Kidney (tissue), 14 donors: ENCODE measurements around the gene CNTN1. TPM values are rescaled to one million over a fixed set of nuclear protein-coding genes. Genes with fewer than 3 reads are reported as not detected.

ENCODE experiments used
- DNase-seq, 5 donors: peaks; one replicate each; pipeline ENCODE4 v3.0.0-alpha.2; 2013 to 2020
- FAIRE-seq: peaks from 2 replicates; lab custom pipeline; 2012; peaks lifted over from hg19 to GRCh38; lab: Jason Lieb, UNC
- H3K27ac ChIP-seq, 2 donors: one replicate each; pipeline ENCODE4 v1.7.0; 2013; ENCODE audit warnings: low read depth in 2 of 2, low read length in 2 of 2, inconsistent platforms in 1 of 2
- H3K27me3 ChIP-seq: one replicate; pipeline ENCODE4 v1.7.1; 2013; ENCODE audit warnings: low read length, inconsistent platforms; ENCODE audit not compliant: control insufficient read depth, insufficient read depth
- H3K36me3 ChIP-seq, 3 donors: one replicate each; pipeline versions ENCODE4 v1.7.0 to v1.7.1; 2013; ENCODE audit warnings: low read length in 3 of 3, control low read depth in 1 of 3, inconsistent platforms in 1 of 3; ENCODE audit not compliant: insufficient read depth in 3 of 3, control insufficient read depth in 2 of 3
- H3K4me1 ChIP-seq, 3 donors: one replicate each; pipeline versions ENCODE4 v1.7.0 to v1.7.1; 2013; ENCODE audit warnings: low read length in 3 of 3, inconsistent platforms in 1 of 3, low read depth in 1 of 3; ENCODE audit not compliant: control insufficient read depth in 2 of 3, insufficient read depth in 2 of 3
- H3K4me3 ChIP-seq, 3 donors: one replicate each; pipeline versions ENCODE4 v1.7.0 to v1.8.1; 2013; ENCODE audit warnings: low read length in 3 of 3, control low read depth in 1 of 3, inconsistent platforms in 1 of 3
- H3K9ac ChIP-seq, 3 donors: one replicate each; pipeline versions ENCODE4 v1.7.0 to v1.7.1; 2013; ENCODE audit warnings: low read length in 3 of 3, control low read depth in 1 of 3, inconsistent platforms in 1 of 3
- H3K9me3 ChIP-seq, 3 donors: one replicate each; pipeline versions ENCODE4 v1.7.0 to v1.7.1; 2013; ENCODE audit warnings: low read length in 3 of 3, control low read depth in 1 of 3, inconsistent platforms in 1 of 3; ENCODE audit not compliant: control insufficient read depth in 2 of 3, insufficient read depth in 1 of 3
- CTCF ChIP-seq: IDR thresholded peaks from 3 replicates; pipeline ENCODE4 v1.5.1; 2012; ENCODE audit warnings: mild to moderate bottlenecking, moderate library complexity, borderline replicate concordance; ENCODE audit not compliant: insufficient read depth; ENCODE audit errors: extremely low read depth
- intact Hi-C: fragments of 100-400 bp; cut with DNase I; formaldehyde crosslinking; loops from one replicate; pipeline ENCODE4 v1.11.1; 2022
- polyA plus RNA-seq: library from polyadenylated mRNA; stranded (reverse); fragments of 350-450 nt; fragmentation: Illumina TruSeq; extraction: RNeasy Lipid Tissue Mini Kit (QIAGEN cat#74804); gene quantifications from one replicate; pipeline ENCODE4 v1.2.3, GENCODE V29; 2014; ENCODE audit warnings: low read depth, low replicate concordance; ENCODE audit not compliant: insufficient read depth
- total RNA-seq: library from RNA; stranded (reverse); fragmentation: NEBNext Ultra II Directional; extraction: Animal tissue kit (Norgen Biotek cat#: 25700); gene quantifications from one replicate; pipeline ENCODE4 v1.2.1, GENCODE V29; 2021
- donor health status: control.
- donor health status: control.
- donor health status: control.
- donor health status: control.
- donor health status: control.
- donor health status: DM: yes; HTN: yes; CAD: no.
- donor health status: Normal renal cell carcinoma (clear cell type).

CNTN1 gene
- total and polyA plus RNA-seq, 2 donors from 2014 or later, result 6.3 to 9.9 TPM

- no peak for TF ChIP-seq CTCF
- peaks cover 4% of the 10 kb centered on the region for H3K27me3 ChIP-seq
- no peak for DNase-seq
- H3K9me3 ChIP-seq, result no peaks in the 10 kb centered on the region
- H3K36me3 ChIP-seq, result no peaks in the 10 kb centered on the region
- no peak overlapping the region for H3K4me3 ChIP-seq
- FAIRE-seq, result no peak
- peaks cover 0 to 3% (median 0%) of the 10 kb centered on the region in 3 donors for H3K4me1 ChIP-seq
- no peak overlapping the region for H3K27ac ChIP-seq
- no peak overlapping the region for H3K9ac ChIP-seq
- intact Hi-C loops, result no loop called here
Measured at GRCh38 chr12:40689576-40689975, 2.7 kb upstream of the CNTN1 start.

GRCh38 chr12:40692765-40693206 is 547 bp downstream of the CNTN1 start:
- H3K4me1 ChIP-seq, result peaks cover 0 to 3% (median 0%) of the 10 kb centered on the region in 3 donors
- no peak for TF ChIP-seq CTCF
- H3K36me3 ChIP-seq, result no peaks in the 10 kb centered on the region
- H3K27me3 ChIP-seq, result peaks cover 4% of the 10 kb centered on the region
- peak overlapping the region; percentile 53 to 73 (median 72) for H3K4me3 ChIP-seq
- no peak overlapping the region for H3K27ac ChIP-seq
- FAIRE-seq (no peak), DNase-seq (peak; percentile 13 to 78 (median 29))
- H3K9ac ChIP-seq, result peak overlapping the region in 2 of 3 donors; percentile 30 to 67
- intact Hi-C loops, result no loop called here
- H3K9me3 ChIP-seq, result no peaks in the 10 kb centered on the region

GRCh38 chr12:40693207-40693821 is 1.1 kb downstream of the CNTN1 start:
- Histone ChIP-seq H3K27ac (no peak overlapping the region), H3K4me1 (peaks cover 0 to 3% (median 0%) of the 10 kb centered on the region in 3 donors), H3K4me3 (peak overlapping the region; percentile 53 to 73 (median 72)), H3K9me3 (no peaks in the 10 kb centered on the region), H3K9ac (peak overlapping the region in 2 of 3 donors; percentile 30 to 67), H3K36me3 (no peaks in the 10 kb centered on the region), H3K27me3 (peaks cover 4% of the 10 kb centered on the region)
- FAIRE-seq (no peak), DNase-seq (peak; percentile 36 to 77 (median 59))
- intact Hi-C loops, result no loop called here
- TF ChIP-seq CTCF, result no peak
